ENCODE results near the gene OSCP1.

Gene OSCP1

DNA sequence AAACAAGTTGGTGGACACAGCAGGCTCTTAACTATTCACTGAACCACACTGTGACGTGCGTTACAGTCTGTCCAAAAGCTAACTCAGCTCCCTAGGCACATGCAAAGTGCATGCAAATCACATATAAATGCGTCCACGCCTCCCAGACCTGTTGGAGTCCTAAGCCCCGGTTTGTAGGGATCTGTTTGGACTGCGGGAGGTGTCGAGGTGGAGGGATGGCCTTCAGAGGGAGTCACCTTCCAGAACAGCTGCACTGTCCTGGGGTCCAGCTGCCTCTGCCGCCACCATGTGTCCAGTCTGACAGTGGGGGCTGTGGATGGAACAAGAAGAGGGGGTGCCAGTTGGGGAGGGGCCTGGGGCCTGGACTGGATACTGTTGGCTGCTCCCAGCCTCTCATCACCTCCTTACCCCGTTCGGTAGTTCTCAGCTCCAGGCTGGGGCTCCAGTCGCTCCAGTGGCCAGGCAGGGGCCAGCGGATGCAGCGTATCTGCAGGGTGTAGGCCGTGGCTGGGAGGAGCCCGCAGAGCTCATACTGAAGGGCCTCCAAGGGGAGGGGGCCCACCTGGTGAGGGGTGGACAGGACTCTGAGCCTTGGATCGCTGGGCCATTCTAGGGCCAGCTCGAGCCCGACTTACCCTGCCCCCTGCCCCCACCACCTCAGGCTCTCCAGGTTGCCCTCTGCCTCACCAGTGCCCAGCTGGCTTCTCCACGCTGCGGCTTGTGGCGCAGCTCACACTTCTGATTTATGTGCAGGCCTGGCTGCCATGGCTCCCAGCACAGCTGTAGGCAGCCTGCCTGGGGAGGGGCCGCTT lies 21.8 kb upstream of the OSCP1 start:
- Histone ChIP-seq H3K4ac (ENCODE audit: low read depth, low read length) (no peak overlapping the region), H3K56ac (ENCODE audit: low read length) (peak overlapping the region; percentile 25), H3K23ac (ENCODE audit: low read length) (no peak overlapping the region), H4K8ac (ENCODE audit: low read depth, low read length) (no peak overlapping the region), H3K27me3 (ENCODE audit: insufficient read depth, low read length, poor library complexity) (no peaks in the 10 kb centered on the region), H3K18ac (ENCODE audit: low read length) (no peak overlapping the region), H2BK15ac (replicated peaks; ENCODE audit: low read depth) (no peak overlapping the region), H2BK120ac (ENCODE audit: low read depth, low read length) (no peak overlapping the region), H3K4me1 (ENCODE audit: control insufficient read depth, low read depth, low read length) (no peaks in the 10 kb centered on the region), H3K36me3 (ENCODE audit: control insufficient read depth, insufficient read depth, low read length) (no peaks in the 10 kb centered on the region), H3K27ac (ENCODE audit: low read depth, low read length) (no peak overlapping the region), H2BK5ac (ENCODE audit: low read length) (no peak overlapping the region), H3K4me2 (ENCODE audit: low read length) (no peak overlapping the region), H3K79me1 (ENCODE audit: low read length) (no peaks in the 10 kb centered on the region), H2AK5ac (ENCODE audit: low read length) (no peak overlapping the region), H3K4me3 (ENCODE audit: low read length) (no peak overlapping the region), H3K79me2 (ENCODE audit: control insufficient read depth, insufficient read depth, low read length) (no peaks in the 10 kb centered on the region), H3K9ac (ENCODE audit: low read length) (no peak overlapping the region), H4K5ac (ENCODE audit: low read length) (no peak overlapping the region)
- WGBS (ENCODE audit: extremely low coverage, insufficient coverage, low lambda C conversion rate) = no CpG with 5 or more reads among the region's 22 CpGs
- no peak for DNase-seq

GRCh38 chr1:36469163-36469562 lies 18.9 kb upstream of the OSCP1 start:
- no peaks in the 10 kb centered on the region for H3K27me3 ChIP-seq (ENCODE audit: insufficient read depth, low read length, poor library complexity)
- H3K79me2 ChIP-seq (ENCODE audit: control insufficient read depth, insufficient read depth, low read length) = no peaks in the 10 kb centered on the region
- WGBS (ENCODE audit: extremely low coverage, insufficient coverage, low lambda C conversion rate) = no CpG with 5 or more reads among the region's 2 CpGs
- H3K36me3 ChIP-seq (ENCODE audit: control insufficient read depth, insufficient read depth, low read length) = no peaks in the 10 kb centered on the region
- peaks cover 5% of the 10 kb centered on the region for H3K4me1 ChIP-seq (ENCODE audit: control insufficient read depth, low read depth, low read length)
- DNase-seq = no peak
- H2AK5ac ChIP-seq (ENCODE audit: low read length) = no peak overlapping the region
- no peak overlapping the region for H3K9ac ChIP-seq (ENCODE audit: low read length)
- no peak overlapping the region for H3K27ac ChIP-seq (ENCODE audit: low read depth, low read length)
- no peak overlapping the region for H2BK5ac ChIP-seq (ENCODE audit: low read length)
- H4K8ac ChIP-seq (ENCODE audit: low read depth, low read length) = no peak overlapping the region
- H2BK120ac ChIP-seq (ENCODE audit: low read depth, low read length) = no peak overlapping the region
- no peak overlapping the region for H3K4ac ChIP-seq (ENCODE audit: low read depth, low read length)
- H2BK15ac ChIP-seq (replicated peaks; ENCODE audit: low read depth) = no peak overlapping the region
- H3K79me1 ChIP-seq (ENCODE audit: low read length) = no peaks in the 10 kb centered on the region
- no peak overlapping the region for H4K5ac ChIP-seq (ENCODE audit: low read length)
- H3K4me2 ChIP-seq (ENCODE audit: low read length) = no peak overlapping the region
- no peak overlapping the region for H3K4me3 ChIP-seq (ENCODE audit: low read length)
- no peak overlapping the region for H3K23ac ChIP-seq (ENCODE audit: low read length)
- H3K56ac ChIP-seq (ENCODE audit: low read length) = no peak overlapping the region
- H3K18ac ChIP-seq (ENCODE audit: low read length) = no peak overlapping the region

GRCh38 chr1:36467700-36468455 lies 17.6 kb upstream of the OSCP1 start:
- Histone ChIP-seq H3K79me2 (ENCODE audit: control insufficient read depth, insufficient read depth, low read length) (peaks cover 3% of the 10 kb centered on the region), H3K4me1 (ENCODE audit: control insufficient read depth, low read depth, low read length) (peaks cover 5% of the 10 kb centered on the region), H3K36me3 (ENCODE audit: control insufficient read depth, insufficient read depth, low read length) (no peaks in the 10 kb centered on the region), H3K79me1 (ENCODE audit: low read length) (peaks cover 2% of the 10 kb centered on the region), H3K27me3 (ENCODE audit: insufficient read depth, low read length, poor library complexity) (no peaks in the 10 kb centered on the region), H3K23ac (ENCODE audit: low read length) (no peak overlapping the region), H3K4ac (ENCODE audit: low read depth, low read length) (no peak overlapping the region), H3K18ac (ENCODE audit: low read length) (no peak overlapping the region), H3K4me2 (ENCODE audit: low read length) (no peak overlapping the region), H4K5ac (ENCODE audit: low read length) (no peak overlapping the region), H3K4me3 (ENCODE audit: low read length) (no peak overlapping the region), H2BK120ac (ENCODE audit: low read depth, low read length) (no peak overlapping the region), H2BK5ac (ENCODE audit: low read length) (no peak overlapping the region), H3K9ac (ENCODE audit: low read length) (no peak overlapping the region), H3K27ac (ENCODE audit: low read depth, low read length) (no peak overlapping the region), H2BK15ac (replicated peaks; ENCODE audit: low read depth) (no peak overlapping the region), H4K8ac (ENCODE audit: low read depth, low read length) (no peak overlapping the region), H3K56ac (ENCODE audit: low read length) (no peak overlapping the region), H2AK5ac (ENCODE audit: low read length) (no peak overlapping the region)
- WGBS (ENCODE audit: extremely low coverage, insufficient coverage, low lambda C conversion rate) = no CpG with 5 or more reads among the region's 10 CpGs
- no peak for DNase-seq

DNA sequence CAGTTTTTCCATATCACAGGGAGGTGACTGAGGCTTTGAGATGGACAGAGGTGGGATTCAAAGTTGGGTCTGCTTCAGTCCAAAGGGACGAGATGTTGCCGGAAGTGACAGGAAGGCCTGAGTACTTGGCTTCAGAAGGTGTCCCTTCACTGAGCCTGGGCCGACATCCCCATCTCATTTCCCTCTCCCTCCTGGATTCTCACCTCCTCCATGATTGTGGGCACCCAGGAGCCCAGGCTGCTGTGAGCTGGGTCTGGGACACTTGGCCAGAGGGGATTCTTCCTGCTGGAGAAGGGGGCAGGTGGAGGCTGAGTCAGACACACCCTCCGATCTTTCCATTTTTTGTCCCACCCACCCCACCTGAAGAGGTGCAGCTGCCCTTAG lies 16.8 kb upstream of the OSCP1 start:
- Histone ChIP-seq H3K27me3 (ENCODE audit: insufficient read depth, low read length, poor library complexity) (no peaks in the 10 kb centered on the region), H3K36me3 (ENCODE audit: control insufficient read depth, insufficient read depth, low read length) (no peaks in the 10 kb centered on the region), H2AK5ac (ENCODE audit: low read length) (no peak overlapping the region), H3K9ac (ENCODE audit: low read length) (no peak overlapping the region), H3K27ac (ENCODE audit: low read depth, low read length) (no peak overlapping the region), H3K4me1 (ENCODE audit: control insufficient read depth, low read depth, low read length) (peaks cover 5% of the 10 kb centered on the region), H2BK15ac (replicated peaks; ENCODE audit: low read depth) (no peak overlapping the region), H3K23ac (ENCODE audit: low read length) (no peak overlapping the region), H3K18ac (ENCODE audit: low read length) (no peak overlapping the region), H3K4ac (ENCODE audit: low read depth, low read length) (no peak overlapping the region), H4K8ac (ENCODE audit: low read depth, low read length) (no peak overlapping the region), H3K79me2 (ENCODE audit: control insufficient read depth, insufficient read depth, low read length) (peaks cover 3% of the 10 kb centered on the region), H2BK5ac (ENCODE audit: low read length) (no peak overlapping the region), H3K4me2 (ENCODE audit: low read length) (no peak overlapping the region), H4K5ac (ENCODE audit: low read length) (no peak overlapping the region), H3K56ac (ENCODE audit: low read length) (no peak overlapping the region), H2BK120ac (ENCODE audit: low read depth, low read length) (no peak overlapping the region), H3K79me1 (ENCODE audit: low read length) (peaks cover 8% of the 10 kb centered on the region), H3K4me3 (ENCODE audit: low read length) (no peak overlapping the region)
- no peak for DNase-seq
- WGBS (ENCODE audit: extremely low coverage, insufficient coverage, low lambda C conversion rate) = no CpG with 5 or more reads among the region's 4 CpGs

DNA sequence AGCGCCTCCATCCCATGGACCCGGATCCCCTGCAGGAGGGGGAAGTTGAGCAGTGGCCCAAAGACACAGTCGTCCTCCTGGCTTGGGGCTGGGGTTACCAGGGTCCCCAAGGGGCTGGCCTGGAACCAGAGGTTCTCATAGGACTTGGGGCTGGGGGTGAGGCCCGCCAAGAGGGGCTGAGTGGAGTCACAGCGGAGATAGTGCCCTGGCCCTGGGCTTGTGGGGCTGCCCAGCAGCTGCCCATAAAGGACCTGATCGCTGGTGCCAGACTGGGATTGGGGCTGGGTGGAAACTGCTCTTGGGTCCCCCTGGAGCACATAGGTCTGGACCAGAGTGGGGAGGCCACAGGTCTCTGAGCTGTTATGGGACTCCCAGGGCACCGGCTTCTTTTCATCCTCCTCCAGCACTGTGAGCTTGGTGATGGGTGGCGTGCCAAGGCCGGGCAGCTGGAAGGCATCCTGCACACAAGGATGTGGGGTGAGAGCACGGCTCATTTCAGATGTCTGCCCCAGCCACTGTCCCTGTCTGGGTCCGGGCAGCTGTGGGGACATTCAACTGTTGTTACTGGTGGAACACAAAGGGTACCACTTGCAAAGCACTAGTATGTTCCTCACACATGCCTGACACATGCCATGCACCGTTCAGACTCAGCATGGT lies 16.2 kb upstream of the OSCP1 start:
- H3K4ac ChIP-seq (ENCODE audit: low read depth, low read length) = no peak overlapping the region
- H3K79me1 ChIP-seq (ENCODE audit: low read length) = peaks cover 9% of the 10 kb centered on the region
- no peak overlapping the region for H2BK15ac ChIP-seq (replicated peaks; ENCODE audit: low read depth)
- H3K23ac ChIP-seq (ENCODE audit: low read length) = no peak overlapping the region
- peak overlapping the region; percentile 11 for H3K56ac ChIP-seq (ENCODE audit: low read length)
- no peak overlapping the region for H3K27ac ChIP-seq (ENCODE audit: low read depth, low read length)
- no peak overlapping the region for H2AK5ac ChIP-seq (ENCODE audit: low read length)
- no peak overlapping the region for H2BK5ac ChIP-seq (ENCODE audit: low read length)
- H4K5ac ChIP-seq (ENCODE audit: low read length) = no peak overlapping the region
- H3K4me1 ChIP-seq (ENCODE audit: control insufficient read depth, low read depth, low read length) = peaks cover 5% of the 10 kb centered on the region
- H4K8ac ChIP-seq (ENCODE audit: low read depth, low read length) = no peak overlapping the region
- no peak overlapping the region for H2BK120ac ChIP-seq (ENCODE audit: low read depth, low read length)
- H3K9ac ChIP-seq (ENCODE audit: low read length) = no peak overlapping the region
- WGBS (ENCODE audit: extremely low coverage, insufficient coverage, low lambda C conversion rate) = no CpG with 5 or more reads among the region's 12 CpGs
- peaks cover under 1% of the 10 kb centered on the region for H3K36me3 ChIP-seq (ENCODE audit: control insufficient read depth, insufficient read depth, low read length)
- DNase-seq = no peak
- no peak overlapping the region for H3K4me2 ChIP-seq (ENCODE audit: low read length)
- H3K27me3 ChIP-seq (ENCODE audit: insufficient read depth, low read length, poor library complexity) = no peaks in the 10 kb centered on the region
- no peak overlapping the region for H3K4me3 ChIP-seq (ENCODE audit: low read length)
- no peak overlapping the region for H3K18ac ChIP-seq (ENCODE audit: low read length)
- peaks cover 3% of the 10 kb centered on the region for H3K79me2 ChIP-seq (ENCODE audit: control insufficient read depth, insufficient read depth, low read length)
